ENCODE data around the gene CERS1.

CERS1 gene

DNA sequence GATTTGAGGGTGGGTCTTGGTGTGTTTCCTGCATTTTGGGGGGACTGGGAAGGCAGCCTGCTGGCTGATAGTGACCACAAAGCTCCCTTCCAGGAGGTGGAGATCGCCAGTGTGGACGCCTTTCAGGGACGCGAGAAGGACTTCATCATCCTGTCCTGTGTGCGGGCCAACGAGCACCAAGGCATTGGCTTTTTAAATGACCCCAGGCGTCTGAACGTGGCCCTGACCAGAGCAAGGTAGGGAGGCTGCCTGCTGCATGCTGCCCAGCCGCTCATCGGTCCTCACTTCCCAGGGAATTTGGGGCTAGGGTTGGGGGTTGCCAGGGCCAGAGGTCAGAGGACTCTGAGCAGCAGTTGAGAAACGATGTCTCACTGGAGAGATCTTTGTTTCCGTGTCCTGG, 34.0 kb downstream of the CERS1 start:
- TF ChIP-seq CREB1 (IDR thresholded peaks at IDR 0.05; ENCODE audit: low read depth) (no peak), EP300 (IDR thresholded peaks at IDR 0.05; ENCODE audit: borderline replicate concordance) (no peak), CEBPB (IDR thresholded peaks at IDR 0.05) (no peak), TAF1 (IDR thresholded peaks at IDR 0.05; ENCODE audit: low read depth) (no peak), RAD21 (IDR thresholded peaks at IDR 0.05; ENCODE audit: low read depth) (no peak), REST (IDR thresholded peaks at IDR 0.05; ENCODE audit: low read depth) (no peak), TEAD4 (IDR thresholded peaks at IDR 0.05) (no peak), FOXM1 (IDR thresholded peaks at IDR 0.05; ENCODE audit: borderline replicate concordance, low read depth) (no peak), NFIC (IDR thresholded peaks at IDR 0.05) (no peak), TCF12 (IDR thresholded peaks at IDR 0.05; ENCODE audit: low read depth) (no peak)

DNA sequence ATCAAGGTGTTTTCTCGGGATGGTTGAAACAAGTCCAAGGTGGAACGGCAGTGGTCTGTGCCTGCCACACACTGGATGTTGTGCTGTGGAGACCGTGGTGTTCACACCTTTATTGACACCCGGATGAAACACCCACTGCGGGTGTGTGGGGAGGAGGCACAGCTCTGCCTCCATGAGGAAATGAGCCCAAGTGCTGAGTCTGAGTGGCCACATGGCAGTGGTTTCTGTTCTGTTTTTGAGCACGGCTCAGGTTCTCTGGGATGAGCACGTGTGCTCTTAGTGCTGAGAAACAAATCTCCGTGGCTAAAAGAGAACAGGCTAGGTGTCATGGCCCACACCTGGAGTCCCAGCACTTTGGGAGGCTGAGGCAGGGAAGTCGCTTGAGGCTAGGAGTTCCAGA, 34.7 kb downstream of the CERS1 start:
- TF ChIP-seq YY1 (IDR thresholded peaks at IDR 0.05; ENCODE audit: low read depth) (no peak), FOXM1 (IDR thresholded peaks at IDR 0.05; ENCODE audit: borderline replicate concordance, low read depth) (no peak), EP300 (IDR thresholded peaks at IDR 0.05; ENCODE audit: borderline replicate concordance) (no peak), USF1 (IDR thresholded peaks at IDR 0.05) (no peak), NFIC (IDR thresholded peaks at IDR 0.05) (no peak), CEBPB (IDR thresholded peaks at IDR 0.05) (no peak), RAD21 (IDR thresholded peaks at IDR 0.05; ENCODE audit: low read depth) (no peak), TEAD4 (IDR thresholded peaks at IDR 0.05) (no peak), CREB1 (IDR thresholded peaks at IDR 0.05; ENCODE audit: low read depth) (no peak), TCF12 (IDR thresholded peaks at IDR 0.05; ENCODE audit: low read depth) (no peak)
- TF ChIP-seq, protein P1, sequence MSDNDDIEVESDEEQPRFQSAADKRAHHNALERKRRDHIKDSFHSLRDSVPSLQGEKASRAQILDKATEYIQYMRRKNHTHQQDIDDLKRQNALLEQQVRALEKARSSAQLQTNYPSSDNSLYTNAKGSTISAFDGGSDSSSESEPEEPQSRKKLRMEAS (IDR thresholded peaks at IDR 0.05), result no peak

GRCh38 chr19:18860725-18861124, 35.2 kb downstream of the CERS1 start:
- TF ChIP-seq EP300 (IDR thresholded peaks at IDR 0.05; ENCODE audit: borderline replicate concordance), result no peak
- TF ChIP-seq TEAD4 (IDR thresholded peaks at IDR 0.05), result no peak
- TF ChIP-seq EGR1 (IDR thresholded peaks at IDR 0.05), result no peak
- TF ChIP-seq CREB1 (IDR thresholded peaks at IDR 0.05; ENCODE audit: low read depth), result no peak

- TF ChIP-seq TCF12 (IDR thresholded peaks at IDR 0.05; ENCODE audit: low read depth) (no peak), TAF1 (IDR thresholded peaks at IDR 0.05; ENCODE audit: low read depth) (no peak), EP300 (IDR thresholded peaks at IDR 0.05; ENCODE audit: borderline replicate concordance) (no peak), CREB1 (IDR thresholded peaks at IDR 0.05; ENCODE audit: low read depth) (no peak), TEAD4 (IDR thresholded peaks at IDR 0.05) (no peak), USF1 (IDR thresholded peaks at IDR 0.05) (no peak), CEBPB (IDR thresholded peaks at IDR 0.05) (no peak), REST (IDR thresholded peaks at IDR 0.05; ENCODE audit: low read depth) (no peak), RAD21 (IDR thresholded peaks at IDR 0.05; ENCODE audit: low read depth) (no peak)
- TF ChIP-seq, protein P1 (IDR thresholded peaks at IDR 0.05), result no peak
Observed at GRCh38 chr19:18860302-18860700, 35.7 kb downstream of the CERS1 start.

- TF ChIP-seq TEAD4 (IDR thresholded peaks at IDR 0.05), result no peak
Observed at GRCh38 chr19:18859676-18860301, 36.2 kb downstream of the CERS1 start.

GRCh38 chr19:18858906-18859646, 36.9 kb downstream of the CERS1 start:
- TF ChIP-seq NFIC (IDR thresholded peaks at IDR 0.05) (no peak), USF1 (IDR thresholded peaks at IDR 0.05) (no peak), REST (IDR thresholded peaks at IDR 0.05; ENCODE audit: low read depth) (no peak), ZBTB7A (IDR thresholded peaks at IDR 0.05; ENCODE audit: low read depth) (no peak), EP300 (IDR thresholded peaks at IDR 0.05; ENCODE audit: borderline replicate concordance) (no peak), TCF12 (IDR thresholded peaks at IDR 0.05; ENCODE audit: low read depth) (no peak)
